SW480 (cell line): Measurements from ENCODE around the gene SHB.

Experiments
- DNase-seq: peaks from one replicate; pipeline ENCODE4 v3.0.0-alpha.2; 2016; ENCODE audit warnings: low spot score

SHB gene

DNA sequence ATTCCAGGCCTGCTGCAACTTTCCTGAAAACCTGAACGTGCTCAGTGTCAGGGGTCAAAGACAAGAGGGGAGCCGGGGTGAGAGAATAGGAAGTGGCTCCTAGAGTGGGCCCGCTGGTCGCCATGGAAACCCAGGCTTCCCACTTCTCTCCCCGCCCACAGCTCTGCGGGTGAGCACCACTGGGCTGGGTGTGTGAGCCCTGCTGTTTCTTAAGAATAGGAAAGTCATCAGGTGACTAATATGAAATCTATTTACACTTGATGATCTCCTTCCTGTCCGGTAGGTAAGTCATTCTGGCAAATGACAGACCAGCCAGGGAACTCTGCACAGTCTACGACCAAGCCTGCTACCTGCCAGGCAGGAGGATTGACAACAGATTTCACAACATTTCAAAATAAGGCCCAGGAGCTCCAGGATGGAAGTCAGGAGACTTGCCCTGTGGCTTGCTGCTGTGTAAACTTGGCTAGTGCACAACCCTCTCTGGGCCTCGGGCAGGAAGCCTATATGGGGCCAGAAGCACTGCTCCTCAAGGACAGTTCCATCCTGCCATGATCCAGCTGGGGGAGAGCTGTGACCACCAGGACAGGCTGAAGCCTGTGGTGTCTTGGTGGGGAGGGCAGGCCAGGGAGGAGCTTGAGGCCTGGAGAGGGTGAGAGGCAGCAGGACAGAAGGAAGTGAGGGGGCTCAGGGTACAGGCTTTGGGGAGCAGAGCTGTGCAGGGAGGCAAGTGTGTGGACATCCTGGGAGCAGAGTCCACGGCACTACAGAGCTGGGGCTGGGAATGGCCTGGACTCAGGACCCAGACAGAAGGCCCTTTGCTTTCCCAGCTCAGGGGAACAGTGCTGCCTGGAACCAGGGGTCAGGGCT is 60.6 kb downstream of the SHB start:
- peak; percentile 87 for DNase-seq

GRCh38 chr9:38007016-38007415 is 62.0 kb downstream of the SHB start:
- no peak for DNase-seq

GRCh38 chr9:38006163-38006562 is 62.9 kb downstream of the SHB start:
- peak; percentile 74 for DNase-seq

DNA sequence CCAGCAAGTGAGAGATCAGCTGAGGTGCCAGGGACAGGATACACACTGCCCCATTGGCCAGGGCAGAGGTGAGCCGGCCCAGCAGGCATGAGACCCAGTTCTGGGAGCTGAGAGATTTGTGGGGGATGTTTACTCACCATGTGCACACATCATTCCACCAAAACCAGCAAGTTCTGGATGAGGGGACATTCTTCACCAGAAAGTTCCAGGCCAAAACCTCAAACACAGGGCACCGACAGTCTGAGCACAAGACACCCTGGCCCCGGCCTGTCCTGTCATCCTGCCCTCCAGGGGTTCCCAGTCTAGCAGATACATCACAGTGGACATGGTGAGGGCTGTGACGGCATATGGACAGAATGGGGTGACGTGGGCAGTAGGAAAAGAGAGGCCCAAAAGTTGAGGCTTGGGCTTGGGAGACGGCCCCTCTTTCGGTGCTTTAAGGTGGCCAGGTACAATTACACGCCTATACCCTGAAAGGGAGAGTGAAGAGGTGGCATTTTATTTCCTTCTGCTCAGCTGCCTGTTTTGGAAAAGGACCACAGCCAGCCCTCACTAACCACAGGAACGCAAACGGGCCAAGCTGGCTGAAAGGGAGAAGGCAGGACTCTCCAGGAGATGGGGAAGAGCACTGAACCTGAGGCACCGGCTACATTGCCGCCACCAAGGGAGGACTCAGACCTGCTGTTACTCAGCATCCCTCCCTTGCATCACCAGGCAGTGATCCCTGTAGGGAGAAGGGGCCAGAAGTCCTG is 64.0 kb downstream of the SHB start:
- no peak for DNase-seq

DNA sequence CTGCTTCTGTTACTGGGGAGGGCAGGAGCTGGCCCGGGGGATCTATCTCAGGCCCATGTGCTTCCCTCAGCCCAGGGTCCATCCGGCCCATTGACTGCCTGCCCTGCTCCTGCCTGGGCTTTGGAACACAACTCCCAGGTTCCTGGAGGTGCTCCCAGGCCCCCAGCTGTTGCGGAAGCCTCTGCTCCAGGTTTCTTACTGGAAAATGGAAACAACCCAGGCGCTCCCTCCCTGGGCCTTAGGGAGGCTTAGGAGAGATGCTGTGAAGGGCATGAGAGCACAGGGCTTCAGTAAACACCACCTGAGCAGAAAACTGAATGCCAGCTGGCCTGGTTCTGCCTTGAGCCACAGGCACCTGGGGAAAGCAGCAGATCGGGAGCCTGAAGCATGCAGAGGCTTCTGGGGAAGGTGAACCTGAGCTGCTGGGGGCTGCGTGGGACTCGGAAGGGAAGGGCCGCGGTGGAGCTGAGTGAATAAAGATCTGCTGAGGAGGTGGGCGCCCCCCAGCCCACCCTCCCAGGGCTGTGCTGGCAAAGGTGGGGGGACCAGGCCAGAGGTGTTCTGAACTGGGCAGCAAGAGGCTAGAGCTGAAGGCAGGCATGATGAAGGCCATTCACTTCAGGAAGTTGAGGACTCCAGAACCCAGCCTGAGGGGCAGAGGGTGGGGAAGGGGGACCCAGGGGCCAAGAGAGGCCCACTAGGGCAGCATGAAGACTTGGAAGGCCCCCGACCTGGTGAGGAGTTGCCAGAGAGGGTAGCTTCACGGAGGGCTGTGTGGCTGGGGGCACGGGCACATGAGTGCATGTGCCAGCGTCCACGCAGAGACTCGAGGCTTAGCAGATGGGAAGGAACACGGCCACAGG is 64.8 kb downstream of the SHB start:
- DNase-seq: no peak

GRCh38 chr9:38003230-38003629 is 65.8 kb downstream of the SHB start:
- DNase-seq: no peak

GRCh38 chr9:38001430-38001829 is 67.6 kb downstream of the SHB start:
- DNase-seq: no peak

- no peak for DNase-seq
These were observed 68.3 kb downstream of the SHB start for GRCh38 chr9:38000735-38001134.

GRCh38 chr9:38000332-38000731 is 68.7 kb downstream of the SHB start:
- no peak for DNase-seq

DNA sequence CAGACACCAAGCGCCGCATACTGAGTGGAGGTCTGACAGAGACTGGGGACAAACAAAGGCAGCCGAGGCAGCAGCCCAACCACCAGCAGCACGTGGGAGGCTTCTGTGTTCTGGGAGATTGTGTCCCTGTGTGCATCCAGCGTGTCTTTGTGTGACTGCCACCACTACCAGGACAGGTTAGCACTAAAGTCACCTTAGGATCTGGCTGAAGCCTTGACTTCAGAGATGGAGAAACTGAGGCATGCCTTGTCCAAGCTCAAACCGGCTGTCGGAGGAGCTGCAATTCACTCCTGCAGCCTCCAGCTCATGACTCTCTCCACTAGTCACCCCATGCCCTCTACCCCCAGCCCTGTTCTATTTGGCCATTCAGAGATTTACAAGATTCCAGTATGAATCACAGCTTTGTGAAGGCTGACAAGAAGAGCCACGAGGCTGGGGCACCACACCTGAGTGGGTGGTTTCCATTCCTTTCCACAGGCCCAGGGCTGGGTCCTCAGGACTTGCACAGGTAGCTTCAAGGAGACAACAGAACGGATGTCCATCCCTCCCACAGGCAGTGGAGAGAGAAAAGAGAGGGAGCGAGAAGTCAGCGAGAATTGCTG is 69.3 kb downstream of the SHB start:
- no peak for DNase-seq

- DNase-seq: no peak
These were observed 70.0 kb downstream of the SHB start for GRCh38 chr9:37998881-37999587.

GRCh38 chr9:37997636-37998374 is 71.2 kb downstream of the SHB start:
- DNase-seq: no peak

DNA sequence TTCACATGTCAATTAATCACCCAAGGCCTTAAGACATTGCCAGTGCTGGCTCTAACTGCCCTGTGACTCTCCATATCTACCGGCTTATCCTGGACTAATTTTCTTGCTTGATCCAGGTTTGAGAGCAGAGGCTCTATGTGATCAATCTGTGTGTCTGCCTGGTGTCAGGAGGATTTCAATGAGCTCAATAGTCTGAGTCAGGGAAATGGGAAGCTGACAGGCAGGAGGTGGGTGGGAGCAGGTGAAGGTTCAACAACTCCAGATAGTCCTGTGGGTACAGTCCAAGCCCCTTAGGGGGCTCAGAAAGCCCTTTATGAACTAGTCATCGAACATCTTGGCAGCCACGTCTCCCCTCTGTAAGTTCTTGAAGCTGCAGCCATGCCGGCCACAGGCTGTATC is 72.2 kb downstream of the SHB start:
- DNase-seq: no peak

GRCh38 chr9:37995961-37996818 is 72.8 kb downstream of the SHB start:
- no peak for DNase-seq

DNA sequence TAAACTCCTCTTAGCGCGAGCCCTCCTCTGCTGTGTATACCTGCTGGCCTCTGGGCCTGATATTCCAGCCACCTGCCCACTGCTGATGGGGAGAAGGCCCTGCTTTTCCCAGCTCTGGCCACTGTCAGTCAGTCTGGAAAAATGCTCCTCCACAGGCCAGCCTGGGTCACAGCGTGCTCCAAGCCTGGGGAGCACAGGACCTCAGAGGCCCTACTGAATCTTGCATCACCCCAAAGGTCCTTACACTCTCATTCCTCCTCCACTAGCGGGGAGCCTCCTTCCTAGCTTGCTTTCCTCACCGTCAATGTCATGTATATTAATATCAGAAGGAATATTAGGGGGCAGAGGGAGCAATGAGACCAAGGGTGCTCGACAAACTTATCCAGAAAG is 73.7 kb downstream of the SHB start:
- no peak for DNase-seq

DNA sequence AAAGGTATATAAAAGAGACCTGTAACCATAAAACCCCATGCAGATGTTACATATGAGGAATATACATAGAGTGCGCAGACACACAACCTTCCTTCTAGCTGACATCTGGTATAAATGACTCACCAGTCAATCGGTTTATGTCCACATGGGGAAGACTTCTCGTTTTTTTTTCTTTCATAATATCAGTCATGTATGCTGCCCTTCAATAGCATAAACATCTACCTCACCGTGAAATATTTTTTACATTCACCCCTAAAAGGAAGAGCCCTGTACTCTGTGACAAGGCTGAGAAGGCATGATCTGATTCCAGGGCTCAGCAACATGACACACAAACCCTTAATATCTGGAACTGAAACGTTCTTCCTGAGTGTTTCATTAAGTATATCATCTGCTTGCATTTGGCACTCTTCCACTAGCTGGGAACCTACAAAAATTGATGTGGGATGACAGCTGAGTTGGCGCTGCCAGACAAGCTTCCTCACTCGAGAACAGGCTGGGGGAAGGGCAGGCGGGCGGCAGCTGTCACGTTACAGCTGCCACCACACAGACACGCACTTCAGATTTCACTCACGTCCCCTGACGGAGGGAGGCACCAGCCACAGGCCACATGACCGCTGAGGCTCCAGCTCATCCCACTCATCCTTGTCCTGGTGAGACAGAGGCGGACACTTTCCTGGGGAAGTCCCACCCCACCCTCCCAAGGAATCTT is 74.2 kb downstream of the SHB start:
- DNase-seq: peak; percentile 34

DNA sequence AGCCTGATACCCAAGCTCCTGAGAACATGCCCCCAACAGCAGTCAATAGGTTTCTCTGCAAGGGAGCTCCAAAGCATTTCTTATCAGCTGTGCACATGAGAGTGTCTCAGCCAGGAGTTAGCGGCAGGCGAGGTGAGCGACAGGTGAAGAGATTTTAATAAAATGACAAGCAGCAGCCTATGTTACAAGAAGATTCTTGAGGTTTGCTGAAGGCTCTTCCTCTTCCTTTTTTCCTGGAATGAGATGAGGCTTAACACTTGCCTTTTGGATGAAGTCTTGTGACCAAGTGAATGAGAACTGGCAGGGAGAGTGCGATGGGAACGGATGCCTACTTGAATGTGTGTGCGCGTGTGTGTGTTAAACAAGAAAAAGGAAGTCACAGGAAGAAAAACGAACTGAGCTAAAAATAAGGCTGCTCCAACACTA is 76.1 kb downstream of the SHB start:
- no peak for DNase-seq

DNA sequence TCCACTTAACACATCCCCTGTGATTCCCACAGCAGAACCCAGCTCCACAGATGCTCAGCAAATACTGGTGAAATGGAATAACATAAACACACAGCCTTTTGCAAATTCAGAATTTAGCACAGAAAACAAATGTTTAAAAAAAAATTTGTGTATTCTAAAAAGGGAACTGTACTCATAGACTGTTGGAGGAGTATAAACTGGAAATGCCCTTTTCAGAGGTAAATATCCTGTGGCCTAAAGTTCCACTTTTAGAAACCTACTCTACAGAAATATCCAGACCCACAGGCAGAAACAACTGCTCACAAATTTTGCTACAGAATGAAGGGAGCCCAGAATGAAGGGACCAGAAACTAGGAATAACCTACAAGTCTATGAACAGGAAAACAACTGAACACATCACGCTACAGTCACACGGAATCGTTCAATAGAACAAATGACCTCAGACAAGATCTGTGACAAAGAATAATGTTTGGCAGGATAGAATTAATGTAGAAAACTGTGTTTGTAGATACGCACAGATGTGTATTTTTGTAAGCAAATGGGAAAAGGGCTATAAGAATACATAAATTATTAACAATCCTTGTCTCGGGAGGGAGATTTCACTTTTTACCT is 78.5 kb downstream of the SHB start:
- DNase-seq: no peak

DNA sequence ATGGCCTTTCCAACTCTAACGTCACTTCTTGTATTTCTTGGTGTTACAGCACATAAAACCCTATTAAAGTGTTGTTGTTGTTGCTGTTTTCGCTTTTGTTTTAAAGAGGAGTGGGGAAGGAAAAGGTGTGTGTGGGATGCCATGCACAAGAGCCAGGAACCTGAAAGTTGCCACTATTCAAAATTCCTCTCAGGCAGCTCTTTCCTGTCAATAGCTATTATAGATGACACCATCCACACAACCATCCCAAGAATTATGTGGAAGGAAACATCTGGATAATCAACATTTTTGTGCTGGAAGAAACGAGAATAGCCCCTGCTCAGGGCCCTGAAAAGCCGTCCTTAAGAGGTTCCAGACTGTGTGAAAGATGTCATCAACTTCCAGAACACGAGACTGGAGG is 79.3 kb downstream of the SHB start:
- no peak for DNase-seq
